MG63 (cell line): Measurements from ENCODE around the gene BANF2. TPM values are rescaled to one million over a fixed set of nuclear protein-coding genes. Genes with fewer than 3 reads are reported as not detected.

Source experiments
- DNase-seq: peaks from one replicate; pipeline ENCODE4 v3.0.0-alpha.2; 2020
- H3K27me3 ChIP-seq: fragments of 250-450 bp; sonication (Bioruptor Pico); 2 replicates; pipeline ENCODE4 v1.5.1; 2020; ENCODE audit warnings: mild to moderate bottlenecking, moderate library complexity
- H3K36me3 ChIP-seq: fragments of 250-450 bp; sonication (Bioruptor Pico); 2 replicates; pipeline ENCODE4 v1.5.1; 2020; ENCODE audit warnings: mild to moderate bottlenecking, moderate library complexity
- H3K4me3 ChIP-seq: fragments of 250-450 bp; sonication (Bioruptor Pico); 2 replicates; pipeline ENCODE4 v1.5.1; 2020; ENCODE audit warnings: mild to moderate bottlenecking, moderate library complexity
- H3K9me3 ChIP-seq: fragments of 250-450 bp; sonication (Bioruptor Pico); 2 replicates; pipeline ENCODE4 v1.5.1; 2020; ENCODE audit warnings: mild to moderate bottlenecking, moderate library complexity
- total RNA-seq: library from RNA; depleted of rRNA; stranded (reverse); fragments of >200 nt; shearing (Covaris generic); gene quantifications from 2 replicates; pipeline ENCODE4 v1.2.3, GENCODE V29; 2014; ENCODE audit warnings: low replicate concordance

Gene BANF2
- total RNA-seq, 1 experiment from 2014 or later: not detected

GRCh38 chr20:17676942-17677341, 22.8 kb upstream of the BANF2 start:
- peak; percentile 11 for DNase-seq
- H3K4me3 ChIP-seq: no peak overlapping the region
- H3K27me3 ChIP-seq: no peaks in the 10 kb centered on the region
- H3K36me3 ChIP-seq: peaks cover 42% of the 10 kb centered on the region
- no peaks in the 10 kb centered on the region for H3K9me3 ChIP-seq

- H3K4me3 ChIP-seq: no peak overlapping the region
- H3K9me3 ChIP-seq: no peaks in the 10 kb centered on the region
- DNase-seq: no peak
- H3K36me3 ChIP-seq: peaks cover 35% of the 10 kb centered on the region
- no peaks in the 10 kb centered on the region for H3K27me3 ChIP-seq
Measured at GRCh38 chr20:17678295-17678694, 21.5 kb upstream of the BANF2 start.

- no peaks in the 10 kb centered on the region for H3K9me3 ChIP-seq
- peaks cover 35% of the 10 kb centered on the region for H3K36me3 ChIP-seq
- no peak overlapping the region for H3K4me3 ChIP-seq
- H3K27me3 ChIP-seq: no peaks in the 10 kb centered on the region
- DNase-seq: no peak
Measured at GRCh38 chr20:17678886-17679285, 20.9 kb upstream of the BANF2 start.

GRCh38 chr20:17679941-17680835, 19.6 kb upstream of the BANF2 start:
- peak; percentile 54 for DNase-seq
- Histone ChIP-seq H3K36me3 (peaks cover 35% of the 10 kb centered on the region), H3K9me3 (no peaks in the 10 kb centered on the region), H3K4me3 (peak overlapping the region; percentile 62), H3K27me3 (no peaks in the 10 kb centered on the region)

GRCh38 chr20:17680836-17681725, 18.7 kb upstream of the BANF2 start:
- DNase-seq: peak; percentile 75
- Histone ChIP-seq H3K36me3 (peaks cover 33% of the 10 kb centered on the region), H3K4me3 (peak overlapping the region; percentile 62), H3K27me3 (no peaks in the 10 kb centered on the region), H3K9me3 (no peaks in the 10 kb centered on the region)

- no peaks in the 10 kb centered on the region for H3K27me3 ChIP-seq
- no peak for DNase-seq
- H3K36me3 ChIP-seq: peaks cover 27% of the 10 kb centered on the region
- no peaks in the 10 kb centered on the region for H3K9me3 ChIP-seq
- H3K4me3 ChIP-seq: peak overlapping the region; percentile 69
Measured at GRCh38 chr20:17681726-17682102, 18.1 kb upstream of the BANF2 start.

- peaks cover 25% of the 10 kb centered on the region for H3K36me3 ChIP-seq
- peak; percentile 97 for DNase-seq
- no peaks in the 10 kb centered on the region for H3K9me3 ChIP-seq
- peak within 1 kb of the TSS; percentile 69 for H3K4me3 ChIP-seq
- no peaks in the 10 kb centered on the region for H3K27me3 ChIP-seq
Measured at GRCh38 chr20:17682103-17682888, 17.5 kb upstream of the BANF2 start, which contains the start of gene RRBP1. RRBP1 (minus strand) TSS chr20:17682242; CDS start chr20:17660507, 21,735 bp downstream.

GRCh38 chr20:17682889-17683198, 16.9 kb upstream of the BANF2 start:
- Histone ChIP-seq H3K4me3 (peak overlapping the region; percentile 69), H3K27me3 (no peaks in the 10 kb centered on the region), H3K36me3 (peaks cover 23% of the 10 kb centered on the region), H3K9me3 (no peaks in the 10 kb centered on the region)
- DNase-seq: no peak

GRCh38 chr20:17683218-17684076, 16.3 kb upstream of the BANF2 start:
- H3K4me3 ChIP-seq: no peak overlapping the region
- H3K27me3 ChIP-seq: no peaks in the 10 kb centered on the region
- H3K9me3 ChIP-seq: no peaks in the 10 kb centered on the region
- peaks cover 18% of the 10 kb centered on the region for H3K36me3 ChIP-seq
- DNase-seq: no peak

GRCh38 chr20:17684077-17684888, 15.5 kb upstream of the BANF2 start:
- no peaks in the 10 kb centered on the region for H3K9me3 ChIP-seq
- no peak for DNase-seq
- H3K4me3 ChIP-seq: no peak overlapping the region
- no peaks in the 10 kb centered on the region for H3K27me3 ChIP-seq
- H3K36me3 ChIP-seq: peaks cover 10% of the 10 kb centered on the region

GRCh38 chr20:17685168-17685567, 14.6 kb upstream of the BANF2 start:
- H3K9me3 ChIP-seq: no peaks in the 10 kb centered on the region
- no peaks in the 10 kb centered on the region for H3K27me3 ChIP-seq
- no peak for DNase-seq
- no peak overlapping the region for H3K4me3 ChIP-seq
- H3K36me3 ChIP-seq: peaks cover under 1% of the 10 kb centered on the region

GRCh38 chr20:17687800-17688199, 12.0 kb upstream of the BANF2 start:
- no peak overlapping the region for H3K4me3 ChIP-seq
- DNase-seq: no peak
- H3K27me3 ChIP-seq: no peaks in the 10 kb centered on the region

GRCh38 chr20:17688965-17689364, 10.8 kb upstream of the BANF2 start:
- no peaks in the 10 kb centered on the region for H3K27me3 ChIP-seq
- H3K36me3 ChIP-seq: no peaks in the 10 kb centered on the region
- no peak overlapping the region for H3K4me3 ChIP-seq
- DNase-seq: no peak
- H3K9me3 ChIP-seq: no peaks in the 10 kb centered on the region

More at GRCh38 chr20:17687800-17688199, 12.0 kb upstream of the BANF2 start:
- H3K9me3 ChIP-seq: no peaks in the 10 kb centered on the region
- H3K36me3 ChIP-seq: no peaks in the 10 kb centered on the region

- H3K27me3 ChIP-seq: no peaks in the 10 kb centered on the region
- H3K4me3 ChIP-seq: no peak overlapping the region
- H3K9me3 ChIP-seq: no peaks in the 10 kb centered on the region
- no peak for DNase-seq
- no peaks in the 10 kb centered on the region for H3K36me3 ChIP-seq
Measured at GRCh38 chr20:17690144-17690543, 9.6 kb upstream of the BANF2 start.

GRCh38 chr20:17691758-17692157, 8.0 kb upstream of the BANF2 start:
- H3K4me3 ChIP-seq: no peak overlapping the region
- no peaks in the 10 kb centered on the region for H3K27me3 ChIP-seq
- H3K9me3 ChIP-seq: no peaks in the 10 kb centered on the region
- DNase-seq: no peak
- no peaks in the 10 kb centered on the region for H3K36me3 ChIP-seq
